C4-2B (cell line): ENCODE data around the gene TSPAN3.

Experiments
- H3K27ac ChIP-seq: fragments of 450-650 bp; 2 replicates; pipeline ENCODE4 v1.5.1; 2017
- ZFX ChIP-seq: fragments of 450-650 bp; IDR thresholded peaks from 2 replicates; pipeline ENCODE4 v1.6.1; 2017
- TF ChIP-seq, protein P1 (sequence below): fragments of 450-650 bp; conservative IDR thresholded peaks from 2 replicates; pipeline ENCODE4 v1.5.1; 2017; ENCODE audit warnings: mild to moderate bottlenecking

TSPAN3 gene

GRCh38 chr15:77084436-77084835 lies 13.5 kb upstream of the TSPAN3 start:
- TF ChIP-seq, protein P1, sequence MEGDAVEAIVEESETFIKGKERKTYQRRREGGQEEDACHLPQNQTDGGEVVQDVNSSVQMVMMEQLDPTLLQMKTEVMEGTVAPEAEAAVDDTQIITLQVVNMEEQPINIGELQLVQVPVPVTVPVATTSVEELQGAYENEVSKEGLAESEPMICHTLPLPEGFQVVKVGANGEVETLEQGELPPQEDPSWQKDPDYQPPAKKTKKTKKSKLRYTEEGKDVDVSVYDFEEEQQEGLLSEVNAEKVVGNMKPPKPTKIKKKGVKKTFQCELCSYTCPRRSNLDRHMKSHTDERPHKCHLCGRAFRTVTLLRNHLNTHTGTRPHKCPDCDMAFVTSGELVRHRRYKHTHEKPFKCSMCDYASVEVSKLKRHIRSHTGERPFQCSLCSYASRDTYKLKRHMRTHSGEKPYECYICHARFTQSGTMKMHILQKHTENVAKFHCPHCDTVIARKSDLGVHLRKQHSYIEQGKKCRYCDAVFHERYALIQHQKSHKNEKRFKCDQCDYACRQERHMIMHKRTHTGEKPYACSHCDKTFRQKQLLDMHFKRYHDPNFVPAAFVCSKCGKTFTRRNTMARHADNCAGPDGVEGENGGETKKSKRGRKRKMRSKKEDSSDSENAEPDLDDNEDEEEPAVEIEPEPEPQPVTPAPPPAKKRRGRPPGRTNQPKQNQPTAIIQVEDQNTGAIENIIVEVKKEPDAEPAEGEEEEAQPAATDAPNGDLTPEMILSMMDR, result no peak
- H3K27ac ChIP-seq, result no peak overlapping the region

- H3K27ac ChIP-seq, result no peak overlapping the region
- TF ChIP-seq, protein P1, result no peak
- no peak for TF ChIP-seq ZFX
Observed at GRCh38 chr15:77083381-77084160, 12.7 kb upstream of the TSPAN3 start.

DNA sequence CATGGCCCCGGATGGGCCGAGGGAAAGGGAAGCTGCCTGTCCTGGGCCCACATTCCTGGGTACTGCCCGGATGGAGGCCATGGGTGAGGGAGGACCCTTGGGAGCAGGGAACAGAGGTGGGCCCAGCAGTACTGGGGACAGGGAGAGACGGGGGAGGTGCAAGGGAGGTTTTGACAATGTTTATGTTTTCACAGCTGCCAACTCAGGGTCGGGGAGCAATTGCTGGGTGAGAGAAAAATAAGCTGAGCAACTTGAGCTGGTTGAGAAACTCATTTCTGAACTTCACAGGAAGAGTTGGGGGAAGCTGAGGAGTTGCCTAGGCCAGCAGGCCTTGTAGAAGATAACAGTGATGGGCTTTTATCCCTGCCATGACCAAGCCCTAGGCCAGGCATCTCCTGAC lies 11.1 kb upstream of the TSPAN3 start:
- H3K27ac ChIP-seq, result no peak overlapping the region
- TF ChIP-seq, protein P1, result no peak
- no peak for TF ChIP-seq ZFX

DNA sequence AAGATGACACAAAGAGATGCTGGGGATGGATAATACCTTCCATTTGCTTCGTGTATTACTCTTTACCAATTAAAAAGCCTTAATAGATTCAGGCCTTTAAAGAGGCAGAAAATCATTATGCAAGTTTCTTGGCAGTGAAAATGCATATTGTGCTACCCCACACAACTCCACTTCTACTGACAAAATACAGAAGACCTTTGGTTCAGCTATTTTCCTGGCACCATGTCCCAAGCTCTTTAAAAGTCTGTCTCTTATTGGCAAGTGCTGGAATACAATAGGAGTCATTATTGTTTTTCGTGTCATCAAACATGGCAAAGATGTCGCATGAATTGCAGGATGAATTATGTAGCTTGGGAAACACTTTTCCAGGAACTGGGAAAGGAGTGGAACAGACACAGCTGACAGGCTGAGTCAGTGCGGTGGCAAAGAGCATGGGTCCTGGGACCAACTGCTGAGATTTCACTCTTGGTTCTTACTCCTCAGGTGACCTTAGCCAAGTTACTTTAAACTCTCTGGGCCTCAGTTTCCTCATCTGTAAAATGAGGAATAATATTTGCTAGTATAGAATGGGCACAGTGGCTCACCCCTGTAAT lies 5.5 kb upstream of the TSPAN3 start:
- TF ChIP-seq, protein P1, result no peak
- no peak for TF ChIP-seq ZFX
- H3K27ac ChIP-seq, result no peak overlapping the region

GRCh38 chr15:77075528-77075927 lies 4.6 kb upstream of the TSPAN3 start:
- TF ChIP-seq ZFX, result no peak
- TF ChIP-seq, protein P1, result no peak
- no peak overlapping the region for H3K27ac ChIP-seq

- no peak overlapping the region for H3K27ac ChIP-seq
- TF ChIP-seq ZFX, result no peak
- TF ChIP-seq, protein P1, result no peak
Observed at GRCh38 chr15:77074350-77074749, 3.4 kb upstream of the TSPAN3 start.

- TF ChIP-seq, protein P1, result no peak
- TF ChIP-seq ZFX, result no peak
- peak overlapping the region; percentile 80 for H3K27ac ChIP-seq
Observed at GRCh38 chr15:77071305-77072223, 655 bp upstream of the TSPAN3 start.
